Kidney epithelial cell (primary cell): Measurements from ENCODE around the gene TRANK1. TPM values are rescaled to one million over a fixed set of nuclear protein-coding genes. Genes with fewer than 3 reads are reported as not detected.

Source experiments
- DNase-seq: peaks from one replicate; pipeline ENCODE4 v3.0.0-alpha.2; 2010; ENCODE audit warnings: low read depth
- H3K27me3 ChIP-seq: 2 replicates; pipeline ENCODE4 v1.6.0; 2011; ENCODE audit warnings: low read length; ENCODE audit not compliant: control insufficient read depth, insufficient read depth
- H3K36me3 ChIP-seq: 2 replicates; pipeline ENCODE4 v1.5.1; 2011; ENCODE audit warnings: low read length; ENCODE audit not compliant: control insufficient read depth, insufficient read depth
- H3K4me3 ChIP-seq: 2 replicates; pipeline ENCODE4 v1.5.1; 2011; ENCODE audit warnings: low read depth, mild to moderate bottlenecking, control low read depth, low read length
- CTCF ChIP-seq: IDR thresholded peaks from 2 replicates; pipeline ENCODE4 v1.5.1; 2011; ENCODE audit warnings: mild to moderate bottlenecking, moderate library complexity, low read length, control low read depth, inconsistent platforms; ENCODE audit not compliant: insufficient read depth, poor library complexity, severe bottlenecking
- total RNA-seq: library from RNA; depleted of rRNA; stranded (reverse); fragments of >200 nt; gene quantifications from 2 replicates; pipeline ENCODE4 v1.2.3, GENCODE V29; 2015

The TRANK1 gene
- total RNA-seq, 1 donor from 2014 or later = 7.1 TPM

DNA sequence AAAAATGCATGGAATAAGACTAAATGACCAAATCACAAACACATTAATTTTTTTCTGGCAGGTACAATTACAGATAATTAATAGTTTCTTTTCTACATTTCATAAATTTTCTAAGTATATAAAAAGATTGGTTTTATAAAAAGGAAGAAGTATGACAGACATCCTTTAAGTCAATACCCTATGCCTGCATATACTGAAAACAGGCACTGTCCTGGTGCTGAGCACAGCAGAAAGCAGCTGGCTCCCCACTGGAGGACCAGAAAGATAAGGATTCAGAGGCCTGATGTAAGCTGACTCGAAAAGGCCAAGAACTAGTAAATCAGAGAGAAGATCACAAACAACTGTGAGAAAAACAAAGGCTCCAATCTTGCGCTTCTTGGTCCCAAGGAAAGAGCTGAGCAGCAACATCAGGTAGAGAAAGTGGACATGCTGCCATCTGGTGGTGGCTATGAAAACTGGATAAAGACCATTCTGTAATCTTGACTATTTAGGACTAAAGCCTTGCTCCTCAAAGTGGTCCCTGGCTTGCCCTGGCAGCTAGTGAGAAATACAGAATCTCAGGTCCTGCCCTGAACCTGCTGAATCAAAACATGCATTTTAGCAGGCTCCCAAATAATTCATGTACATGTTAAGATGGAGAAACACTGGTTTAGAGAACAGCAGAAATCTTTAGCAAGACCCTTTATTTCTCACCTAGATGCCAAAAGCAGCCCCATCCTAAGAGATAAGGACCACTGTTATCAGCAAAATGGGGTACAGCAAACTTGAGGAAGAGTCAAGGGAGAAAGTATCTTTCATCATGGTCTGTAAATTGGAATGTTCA is 76.0 kb downstream of the TRANK1 start:
- TF ChIP-seq CTCF = peak; percentile 80
- no peaks in the 10 kb centered on the region for H3K36me3 ChIP-seq
- no peak overlapping the region for H3K4me3 ChIP-seq
- peak; percentile 16 for DNase-seq
- H3K27me3 ChIP-seq = no peaks in the 10 kb centered on the region

- no peak for TF ChIP-seq CTCF
- no peaks in the 10 kb centered on the region for H3K36me3 ChIP-seq
- no peaks in the 10 kb centered on the region for H3K27me3 ChIP-seq
- DNase-seq = no peak
- H3K4me3 ChIP-seq = no peak overlapping the region
These were observed 77.0 kb downstream of the TRANK1 start for GRCh38 chr3:36867810-36868209.

GRCh38 chr3:36866368-36866767 is 78.5 kb downstream of the TRANK1 start:
- Histone ChIP-seq H3K27me3 (no peaks in the 10 kb centered on the region), H3K4me3 (no peak overlapping the region), H3K36me3 (no peaks in the 10 kb centered on the region)
- no peak for TF ChIP-seq CTCF
- no peak for DNase-seq

- TF ChIP-seq CTCF = no peak
- no peaks in the 10 kb centered on the region for H3K36me3 ChIP-seq
- no peak overlapping the region for H3K4me3 ChIP-seq
- no peak for DNase-seq
- no peaks in the 10 kb centered on the region for H3K27me3 ChIP-seq
These were observed 80.4 kb downstream of the TRANK1 start for GRCh38 chr3:36864180-36865053.

GRCh38 chr3:36862076-36862755 is 82.6 kb downstream of the TRANK1 start:
- no peak for TF ChIP-seq CTCF
- H3K4me3 ChIP-seq = no peak overlapping the region
- H3K36me3 ChIP-seq = no peaks in the 10 kb centered on the region
- H3K27me3 ChIP-seq = no peaks in the 10 kb centered on the region
- no peak for DNase-seq
